Fibroblast of lung (primary cell): Measurements from ENCODE around the gene ZNF76. TPM values are rescaled to one million over a fixed set of nuclear protein-coding genes. Genes with fewer than 3 reads are reported as not detected.

Source experiments
- DNase-seq, 2 donors: peaks; one replicate each; pipeline versions ENCODE4 v3.0.0 to v3.0.0-alpha.2; 2010; ENCODE audit warnings: low read depth in 2 of 2
- H2AFZ ChIP-seq: 2 replicates; pipeline ENCODE4 v1.5.1; 2012; ENCODE audit warnings: low read length, control low read depth, inconsistent platforms
- H3K27ac ChIP-seq: 2 replicates; pipeline ENCODE4 v1.5.1; 2011; ENCODE audit warnings: low read length, control low read depth; ENCODE audit not compliant: insufficient read depth
- H3K27me3 ChIP-seq: 2 replicates; pipeline ENCODE4 v1.5.1; 2011; ENCODE audit warnings: mild to moderate bottlenecking, low read length; ENCODE audit not compliant: control insufficient read depth, insufficient read depth
- H3K36me3 ChIP-seq: 2 replicates; pipeline ENCODE4 v1.5.1; 2011; ENCODE audit warnings: low read length; ENCODE audit not compliant: control insufficient read depth, insufficient read depth
- H3K4me1 ChIP-seq: 2 replicates; pipeline ENCODE4 v1.5.1; 2011; ENCODE audit warnings: low read length; ENCODE audit not compliant: control insufficient read depth, insufficient read depth; ENCODE audit errors: extremely low read depth
- H3K4me2 ChIP-seq: 2 replicates; pipeline ENCODE4 v1.5.1; 2011; ENCODE audit warnings: low read length, control low read depth; ENCODE audit not compliant: insufficient read depth; ENCODE audit errors: extremely low read depth
- H3K4me3 ChIP-seq, 4 experiments: fragments of 200-600 bp in 1 of 4; sonication (generic) in 1 of 4; replicated peaks in 1 of 4; 2 replicates each; pipeline ENCODE4 v1.5.1; 2011 to 2016; ENCODE audit warnings: low read length in 4 of 4, low read depth in 3 of 4, mild to moderate bottlenecking in 3 of 4, control low read depth in 2 of 4, inconsistent platforms in 1 of 4, mixed read lengths in 1 of 4; ENCODE audit not compliant: insufficient read depth in 1 of 4; ENCODE audit errors: control extremely low read depth in 1 of 4
- H3K79me2 ChIP-seq: 2 replicates; pipeline ENCODE4 v1.5.1; 2012; ENCODE audit warnings: mild to moderate bottlenecking, low read length, inconsistent platforms; ENCODE audit not compliant: control insufficient read depth, insufficient read depth
- H3K9ac ChIP-seq: 2 replicates; pipeline ENCODE4 v1.5.1; 2011; ENCODE audit warnings: mild to moderate bottlenecking, low read length, control low read depth; ENCODE audit not compliant: insufficient read depth
- H3K9me3 ChIP-seq: 2 replicates; pipeline ENCODE4 v1.5.1; 2012; ENCODE audit warnings: low read depth, low read length; ENCODE audit not compliant: control insufficient read depth, insufficient read depth
- H4K20me1 ChIP-seq: 2 replicates; pipeline ENCODE4 v1.5.1; 2011; ENCODE audit warnings: low read length; ENCODE audit not compliant: control insufficient read depth, insufficient read depth; ENCODE audit errors: extremely low read depth
- EZH2 ChIP-seq: IDR thresholded peaks from 2 replicates; pipeline ENCODE4 v1.5.1; 2012; ENCODE audit warnings: low read length, control low read depth, mild to moderate bottlenecking; ENCODE audit errors: missing control alignments
- polyA plus RNA-seq, 2 donors: library from polyadenylated mRNA; depleted of rRNA in 1 of 2; stranded (reverse) in 1 of 2; unstranded in 1 of 2; fragments of >200 nt; gene quantifications; 2 replicates each; pipeline ENCODE4 v1.2.1, GENCODE V29; 2011 to 2012; ENCODE audit warnings: missing spikeins in 1 of 2
- total RNA-seq: library from RNA; depleted of rRNA; stranded (reverse); fragments of >200 nt; gene quantifications from 2 replicates; pipeline ENCODE4 v1.2.1, GENCODE V29; 2014
- TF ChIP-seq, protein P1 (sequence below), 2 donors: IDR thresholded peaks in 1 of 2; conservative IDR thresholded peaks in 1 of 2; 1 replicate in 1 of 2; 2 replicates in 1 of 2; pipeline ENCODE4 v1.5.1; 2011 to 2012; ENCODE audit warnings: low read length in 2 of 2, control low read depth in 1 of 2, inconsistent platforms in 1 of 2, low read depth in 1 of 2, mild to moderate bottlenecking in 1 of 2

ZNF76 gene
- total and polyA plus RNA-seq, 2 donors (not counting 1 experiment from before 2014, with no cell fraction given), result 9.6 to 19.5 TPM

DNA sequence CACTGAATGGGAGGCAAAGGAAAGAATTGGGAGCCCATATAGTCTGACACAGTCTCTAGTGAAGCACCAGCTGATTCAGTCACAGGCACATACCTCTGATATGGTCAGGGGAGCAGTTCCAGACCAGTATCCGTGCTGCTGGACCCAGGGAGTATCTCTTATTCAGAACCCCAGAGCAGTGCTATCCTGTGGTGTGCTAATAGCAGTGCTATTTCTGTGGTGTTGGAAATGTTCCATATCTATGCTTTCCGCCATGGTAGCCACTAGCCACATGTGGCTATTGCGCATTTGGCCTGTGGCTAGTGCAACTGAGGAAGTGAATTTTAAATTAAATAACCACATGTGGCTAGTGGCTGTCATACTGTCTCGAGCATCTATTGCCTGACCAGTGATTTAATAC, 34.8 kb upstream of the ZNF76 start:
- H3K9me3 ChIP-seq, result no peaks in the 10 kb centered on the region
- no peak overlapping the region for H3K9ac ChIP-seq
- H4K20me1 ChIP-seq, result no peaks in the 10 kb centered on the region
- H3K79me2 ChIP-seq, result no peaks in the 10 kb centered on the region
- H3K36me3 ChIP-seq, result no peaks in the 10 kb centered on the region
- no peak overlapping the region for H3K4me3 ChIP-seq
- H2AFZ ChIP-seq, result no peak overlapping the region
- no peak overlapping the region for H3K27ac ChIP-seq
- H3K4me1 ChIP-seq, result no peaks in the 10 kb centered on the region
- DNase-seq, result no peak
- H3K27me3 ChIP-seq, result no peaks in the 10 kb centered on the region
- no peak for TF ChIP-seq EZH2
- TF ChIP-seq, protein P1, sequence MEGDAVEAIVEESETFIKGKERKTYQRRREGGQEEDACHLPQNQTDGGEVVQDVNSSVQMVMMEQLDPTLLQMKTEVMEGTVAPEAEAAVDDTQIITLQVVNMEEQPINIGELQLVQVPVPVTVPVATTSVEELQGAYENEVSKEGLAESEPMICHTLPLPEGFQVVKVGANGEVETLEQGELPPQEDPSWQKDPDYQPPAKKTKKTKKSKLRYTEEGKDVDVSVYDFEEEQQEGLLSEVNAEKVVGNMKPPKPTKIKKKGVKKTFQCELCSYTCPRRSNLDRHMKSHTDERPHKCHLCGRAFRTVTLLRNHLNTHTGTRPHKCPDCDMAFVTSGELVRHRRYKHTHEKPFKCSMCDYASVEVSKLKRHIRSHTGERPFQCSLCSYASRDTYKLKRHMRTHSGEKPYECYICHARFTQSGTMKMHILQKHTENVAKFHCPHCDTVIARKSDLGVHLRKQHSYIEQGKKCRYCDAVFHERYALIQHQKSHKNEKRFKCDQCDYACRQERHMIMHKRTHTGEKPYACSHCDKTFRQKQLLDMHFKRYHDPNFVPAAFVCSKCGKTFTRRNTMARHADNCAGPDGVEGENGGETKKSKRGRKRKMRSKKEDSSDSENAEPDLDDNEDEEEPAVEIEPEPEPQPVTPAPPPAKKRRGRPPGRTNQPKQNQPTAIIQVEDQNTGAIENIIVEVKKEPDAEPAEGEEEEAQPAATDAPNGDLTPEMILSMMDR (conservative IDR thresholded peaks at IDR 0.05 in 1 of 2, IDR thresholded peaks at IDR 0.05 in 1 of 2; ENCODE audit: low read depth in 1 of 2, low read length in 2 of 2), result no peak
- no peak overlapping the region for H3K4me2 ChIP-seq

DNA sequence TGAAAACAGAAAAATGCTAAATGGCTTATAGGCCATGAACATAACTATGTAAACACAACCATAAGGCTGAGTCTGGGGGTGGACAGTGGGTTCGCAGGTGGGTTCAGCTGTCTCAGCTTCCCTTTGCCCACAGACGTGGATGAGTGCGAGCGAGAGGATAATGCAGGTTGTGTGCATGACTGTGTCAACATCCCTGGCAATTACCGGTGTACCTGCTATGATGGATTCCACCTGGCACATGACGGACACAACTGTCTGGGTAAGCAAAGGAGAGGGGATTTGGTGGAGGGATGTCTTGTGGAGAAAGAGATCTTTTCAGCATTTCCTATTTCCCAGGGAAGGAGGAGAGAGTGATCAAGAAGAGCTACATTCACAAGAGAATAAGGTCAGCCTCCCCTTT, 31.1 kb upstream of the ZNF76 start:
- no peaks in the 10 kb centered on the region for H3K36me3 ChIP-seq

DNA sequence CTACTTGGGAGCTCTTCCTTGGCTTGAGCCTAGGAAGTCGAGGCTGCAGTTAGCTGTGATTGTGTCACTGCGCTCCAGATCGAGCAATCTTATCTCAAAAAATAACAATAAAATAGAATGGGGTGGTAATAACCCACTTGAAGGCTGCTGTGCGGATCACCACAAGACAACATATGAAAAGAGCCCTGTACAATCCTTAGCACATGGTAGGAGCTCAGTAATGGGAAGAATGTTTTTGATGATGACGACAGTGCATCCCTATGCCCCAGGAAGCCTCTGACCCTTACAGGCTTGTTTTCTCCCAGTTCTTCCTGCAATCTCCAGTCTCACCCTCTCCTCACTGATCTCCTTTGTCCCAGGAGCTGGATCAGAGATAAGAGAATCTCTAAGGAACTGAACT, 30.2 kb upstream of the ZNF76 start:
- H4K20me1 ChIP-seq, result no peaks in the 10 kb centered on the region
- H2AFZ ChIP-seq, result no peak overlapping the region
- no peaks in the 10 kb centered on the region for H3K4me1 ChIP-seq
- H3K79me2 ChIP-seq, result no peaks in the 10 kb centered on the region
- no peaks in the 10 kb centered on the region for H3K27me3 ChIP-seq
- H3K9ac ChIP-seq, result no peak overlapping the region
- TF ChIP-seq, protein P1 (conservative IDR thresholded peaks at IDR 0.05 in 1 of 2, IDR thresholded peaks at IDR 0.05 in 1 of 2; ENCODE audit: low read depth in 1 of 2, low read length in 2 of 2), result no peak
- no peak for TF ChIP-seq EZH2
- no peaks in the 10 kb centered on the region for H3K36me3 ChIP-seq
- H3K4me3 ChIP-seq, result no peak overlapping the region
- no peak overlapping the region for H3K4me2 ChIP-seq
- no peaks in the 10 kb centered on the region for H3K9me3 ChIP-seq
- DNase-seq, result no peak
- no peak overlapping the region for H3K27ac ChIP-seq

More for the DNA sequence above, 31.1 kb upstream of the ZNF76 start:
- Histone ChIP-seq H3K4me2 (no peak overlapping the region), H3K27me3 (no peaks in the 10 kb centered on the region), H4K20me1 (no peaks in the 10 kb centered on the region), H3K9me3 (no peaks in the 10 kb centered on the region), H3K4me1 (no peaks in the 10 kb centered on the region), H3K9ac (no peak overlapping the region), H3K79me2 (no peaks in the 10 kb centered on the region), H2AFZ (no peak overlapping the region), H3K4me3 (no peak overlapping the region), H3K27ac (no peak overlapping the region)
- TF ChIP-seq, protein P1 (conservative IDR thresholded peaks at IDR 0.05 in 1 of 2, IDR thresholded peaks at IDR 0.05 in 1 of 2; ENCODE audit: low read depth in 1 of 2, low read length in 2 of 2), result no peak
- TF ChIP-seq EZH2, result no peak
- no peak for DNase-seq
